OCI-LY7 (cell line): ENCODE results near the gene SOWAHA. TPM values are rescaled to one million over a fixed set of nuclear protein-coding genes. Genes with fewer than 3 reads are reported as not detected.

Experiments
- BruUV-seq: library from RNA; stranded (reverse); fragments of 400-500 nt; replicated peaks from 2 replicates; lab custom pipeline; 2021; lab: Mats Ljungman, UMichigan
- CTCF ChIA-PET: fragments of 300-600 bp; sonication (Branson Sonifier 250); formaldehyde crosslinking; loops from one replicate; lab custom pipeline; 2022; ENCODE audit warnings: antibody characterized with exemption; ENCODE audit not compliant: unreplicated experiment; lab: Charles Lee
- POLR2A ChIA-PET: fragments of 300-600 bp; sonication (Branson Sonifier 250); formaldehyde crosslinking; loops from one replicate; lab custom pipeline; 2022; ENCODE audit warnings: antibody characterized with exemption; lab: Charles Lee
- DNase-seq: peaks from one replicate; pipeline ENCODE4 v3.0.0-alpha.2; 2015; ENCODE audit warnings: low spot score
- H2AFZ ChIP-seq: fragments of 200-600 bp; sonication (generic), shearing (Covaris generic); 2 replicates; pipeline ENCODE4 v1.6.1; 2014; ENCODE audit warnings: mild to moderate bottlenecking, antibody characterized with exemption, low read length, moderate library complexity
- H3K27ac ChIP-seq: fragments of 200-600 bp; sonication (generic); 2 replicates; pipeline ENCODE4 v1.5.1; 2014; ENCODE audit warnings: mixed run types, low read depth, mild to moderate bottlenecking, moderate library complexity, low read length, inconsistent platforms; ENCODE audit not compliant: poor library complexity, severe bottlenecking
- H3K36me3 ChIP-seq: fragments of 200-600 bp; sonication (generic); 2 replicates; pipeline ENCODE4 v1.6.1; 2014; ENCODE audit warnings: mild to moderate bottlenecking, antibody characterized with exemption, low read length, moderate library complexity, mixed read lengths; ENCODE audit not compliant: insufficient read depth
- H3K4me1 ChIP-seq: fragments of 200-600 bp; sonication (generic); 2 replicates; pipeline ENCODE4 v1.5.1; 2014; ENCODE audit warnings: mild to moderate bottlenecking, low read length; ENCODE audit not compliant: insufficient read depth, poor library complexity, severe bottlenecking
- H3K4me2 ChIP-seq: fragments of 200-600 bp; sonication (generic); 2 replicates; pipeline ENCODE4 v1.6.1; 2014; ENCODE audit warnings: mild to moderate bottlenecking, low read length
- H3K4me3 ChIP-seq: fragments of 200-600 bp; sonication (generic); 2 replicates; pipeline ENCODE4 v1.5.1; 2014; ENCODE audit warnings: mild to moderate bottlenecking, low read depth, low read length; ENCODE audit not compliant: poor library complexity, severe bottlenecking
- H3K79me2 ChIP-seq: fragments of 200-600 bp; sonication (generic); 2 replicates; pipeline ENCODE4 v1.6.1; 2016; ENCODE audit warnings: low read depth, mild to moderate bottlenecking, low read length, moderate library complexity, mixed read lengths; ENCODE audit not compliant: insufficient read depth
- H3K9me2 ChIP-seq: fragments of 200-600 bp; sonication (generic); 2 replicates; pipeline ENCODE4 v1.6.1; 2016; ENCODE audit warnings: mild to moderate bottlenecking, low read length, mixed read lengths; ENCODE audit not compliant: insufficient read depth
- H3K9me3 ChIP-seq: fragments of 200-600 bp; sonication (generic); 2 replicates; pipeline ENCODE4 v1.6.1; 2014; ENCODE audit warnings: mild to moderate bottlenecking, mixed run types, low read length, mixed read lengths
- H4K20me1 ChIP-seq: fragments of 200-600 bp; sonication (generic); 2 replicates; pipeline ENCODE4 v1.6.1; 2014; ENCODE audit warnings: mild to moderate bottlenecking, antibody characterized with exemption, low read length, moderate library complexity, mixed read lengths; ENCODE audit not compliant: insufficient read depth
- CTCF ChIP-seq: fragments of 200-600 bp; sonication (generic); conservative IDR thresholded peaks from 2 replicates; pipeline ENCODE4 v1.5.1; 2014; ENCODE audit warnings: mild to moderate bottlenecking, antibody characterized with exemption, low read length, moderate library complexity, mixed read lengths
- EZH2phosphoT487 ChIP-seq: fragments of 200-600 bp; sonication (generic); IDR thresholded peaks from 2 replicates; pipeline ENCODE4 v1.6.1; 2018; ENCODE audit warnings: low read depth, borderline replicate concordance, mild to moderate bottlenecking, mixed run types, antibody characterized with exemption, low read length, moderate library complexity, mixed read lengths
- intact Hi-C: fragments of 100-400 bp; cut with micrococcal nuclease; formaldehyde crosslinking; loops from one replicate; pipeline ENCODE4 v1.10.0; 2022; ENCODE audit not compliant: unreplicated experiment
- total RNA-seq, 2 experiments: library from RNA; depleted of rRNA in 1 of 2; stranded (reverse); fragments of >200 nt in 1 of 2; shearing (Covaris generic) in 1 of 2; gene quantifications; 2 replicates each; pipeline ENCODE4 v1.2.3, GENCODE V29; 2014 to 2022

Gene SOWAHA
- total RNA-seq, 2 experiments from 2014 or later, result not detected

- ChIA-PET POLR2A (no interaction called here), CTCF (no interaction called here)
- BruUV-seq, result no TSS peak
- Histone ChIP-seq H2AFZ (no peak overlapping the region), H3K4me3 (no peak overlapping the region), H3K4me2 (no peak overlapping the region), H3K9me3 (no peaks in the 10 kb centered on the region), H4K20me1 (no peaks in the 10 kb centered on the region), H3K9me2 (no peaks in the 10 kb centered on the region), H3K79me2 (no peaks in the 10 kb centered on the region), H3K4me1 (no peaks in the 10 kb centered on the region), H3K27ac (no peak overlapping the region), H3K36me3 (no peaks in the 10 kb centered on the region)
- TF ChIP-seq CTCF, result no peak
- no peak for TF ChIP-seq EZH2phosphoT487
- intact Hi-C loops, result loop anchor here (5.0 kb wide), 1 partner anchor 161 kb away; no protein-coding TSS in a partner anchor
- no peak for DNase-seq
Observed at GRCh38 chr5:132822650-132823480, 9.8 kb downstream of the SOWAHA start.

GRCh38 chr5:132823481-132824050, 10.5 kb downstream of the SOWAHA start:
- DNase-seq, result no peak
- TF ChIP-seq EZH2phosphoT487, result no peak
- TF ChIP-seq CTCF, result no peak
- intact Hi-C loops, result loop anchor here (5.0 kb wide), 1 partner anchor 161 kb away; no protein-coding TSS in a partner anchor
- no peaks in the 10 kb centered on the region for H3K9me3 ChIP-seq
- H3K4me2 ChIP-seq, result no peak overlapping the region
- H3K27ac ChIP-seq, result no peak overlapping the region
- no peaks in the 10 kb centered on the region for H3K4me1 ChIP-seq
- no TSS peak for BruUV-seq
- no peaks in the 10 kb centered on the region for H3K79me2 ChIP-seq
- H4K20me1 ChIP-seq, result no peaks in the 10 kb centered on the region
- no peaks in the 10 kb centered on the region for H3K36me3 ChIP-seq
- H3K4me3 ChIP-seq, result no peak overlapping the region
- H2AFZ ChIP-seq, result no peak overlapping the region
- no peaks in the 10 kb centered on the region for H3K9me2 ChIP-seq
- ChIA-PET CTCF (interaction anchor here (1.5 kb wide), 1 partner anchor 11 kb away, joined by 3 read pairs; no protein-coding TSS in a partner anchor), POLR2A (no interaction called here)
